22Rv1 (cell line): ENCODE results near the gene SNTB2.

Source experiments
- CTCF ChIP-seq: fragments of 450-650 bp; IDR thresholded peaks from 2 replicates; pipeline ENCODE4 v1.5.1; 2017; ENCODE audit warnings: mild to moderate bottlenecking
- ZFX ChIP-seq: fragments of 450-650 bp; IDR thresholded peaks from 2 replicates; pipeline ENCODE4 v1.6.1; 2017; ENCODE audit warnings: antibody characterized with exemption, borderline replicate concordance

- no peak for TF ChIP-seq CTCF
- TF ChIP-seq ZFX = no peak
Measured at GRCh38 chr16:69223882-69224281, 36.9 kb downstream of the SNTB2 start.
